Adipocyte (in vitro differentiated cells): ENCODE data around the gene RTN4RL1.

Experiments used
- DNase-seq: peaks from one replicate; pipeline ENCODE4 v3.0.0-alpha.2; 2015; ENCODE audit warnings: low read depth
- H3K27me3 ChIP-seq: replicated peaks from 2 replicates; pipeline ENCODE4 v1.7.0; 2013; ENCODE audit warnings: mild to moderate bottlenecking, low read length, moderate library complexity; ENCODE audit not compliant: control insufficient read depth, insufficient read depth
- H3K36me3 ChIP-seq: 2 replicates; pipeline ENCODE4 v1.7.0; 2013; ENCODE audit warnings: low read length, mild to moderate bottlenecking, moderate library complexity; ENCODE audit not compliant: control insufficient read depth, insufficient read depth, severe bottlenecking
- H3K4me1 ChIP-seq: 2 replicates; pipeline ENCODE4 v1.7.0; 2013; ENCODE audit warnings: mild to moderate bottlenecking, low read length, moderate library complexity; ENCODE audit not compliant: control insufficient read depth, insufficient read depth
- H3K4me3 ChIP-seq: 2 replicates; pipeline ENCODE4 v1.7.0; 2013; ENCODE audit warnings: mild to moderate bottlenecking, low read length, moderate library complexity
- H3K9ac ChIP-seq: 2 replicates; pipeline ENCODE4 v1.7.0; 2013; ENCODE audit warnings: mild to moderate bottlenecking, low read length, moderate library complexity
- H3K9me3 ChIP-seq: 2 replicates; pipeline ENCODE4 v1.7.0; 2013; ENCODE audit warnings: mild to moderate bottlenecking, low read length, moderate library complexity; ENCODE audit not compliant: control insufficient read depth

Gene RTN4RL1

GRCh38 chr17:2041561-2042389, 16.6 kb upstream of the RTN4RL1 start, which contains the start of gene OVCA2:
Gene OVCA2 (plus strand): TSS chr17:2042022. CDS start chr17:2042048, 26 bp downstream.
- Histone ChIP-seq H3K36me3 (peaks cover 22% of the 10 kb centered on the region), H3K9ac (peak within 1 kb of the TSS; percentile 93), H3K27me3 (no peaks in the 10 kb centered on the region), H3K4me1 (peaks cover 37% of the 10 kb centered on the region), H3K9me3 (no peaks in the 10 kb centered on the region), H3K4me3 (peak within 1 kb of the TSS; percentile 88)
- DNase-seq, result peak; percentile 99

GRCh38 chr17:2040942-2041560, 15.9 kb upstream of the RTN4RL1 start:
- Histone ChIP-seq H3K27me3 (no peaks in the 10 kb centered on the region), H3K9ac (peak overlapping the region; percentile 93), H3K9me3 (no peaks in the 10 kb centered on the region), H3K4me3 (peak overlapping the region; percentile 88), H3K4me1 (peaks cover 37% of the 10 kb centered on the region), H3K36me3 (peaks cover 29% of the 10 kb centered on the region)
- no peak for DNase-seq

DNA sequence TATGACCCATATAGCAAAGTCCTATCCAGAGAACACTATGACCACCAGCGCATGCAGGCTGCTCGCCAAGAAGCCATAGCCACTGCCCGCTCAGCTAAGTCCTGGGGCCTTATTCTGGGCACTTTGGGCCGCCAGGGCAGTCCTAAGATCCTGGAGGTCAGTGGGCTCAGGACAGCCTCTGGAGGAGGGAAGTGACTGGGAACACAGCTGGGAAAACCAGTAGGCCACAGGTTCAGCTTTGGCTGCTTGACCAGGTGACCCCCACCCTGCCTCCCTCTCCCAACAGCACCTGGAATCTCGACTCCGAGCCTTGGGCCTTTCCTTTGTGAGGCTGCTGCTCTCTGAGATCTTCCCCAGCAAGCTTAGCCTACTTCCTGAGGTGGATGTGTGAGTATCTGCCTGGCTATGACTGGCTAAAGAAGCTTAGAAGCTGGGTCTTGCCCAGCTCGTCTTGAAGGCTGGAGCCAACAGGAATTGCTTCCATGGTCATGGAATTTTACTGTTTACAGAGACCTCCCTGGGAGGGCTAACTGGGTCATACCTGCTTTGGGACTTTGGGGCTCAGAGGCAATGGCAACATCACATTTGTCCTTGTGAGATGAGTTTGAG, 15.2 kb upstream of the RTN4RL1 start:
- Histone ChIP-seq H3K9me3 (no peaks in the 10 kb centered on the region), H3K4me1 (peaks cover 37% of the 10 kb centered on the region), H3K4me3 (no peak overlapping the region), H3K27me3 (no peaks in the 10 kb centered on the region), H3K36me3 (peaks cover 35% of the 10 kb centered on the region), H3K9ac (no peak overlapping the region)
- DNase-seq, result no peak

DNA sequence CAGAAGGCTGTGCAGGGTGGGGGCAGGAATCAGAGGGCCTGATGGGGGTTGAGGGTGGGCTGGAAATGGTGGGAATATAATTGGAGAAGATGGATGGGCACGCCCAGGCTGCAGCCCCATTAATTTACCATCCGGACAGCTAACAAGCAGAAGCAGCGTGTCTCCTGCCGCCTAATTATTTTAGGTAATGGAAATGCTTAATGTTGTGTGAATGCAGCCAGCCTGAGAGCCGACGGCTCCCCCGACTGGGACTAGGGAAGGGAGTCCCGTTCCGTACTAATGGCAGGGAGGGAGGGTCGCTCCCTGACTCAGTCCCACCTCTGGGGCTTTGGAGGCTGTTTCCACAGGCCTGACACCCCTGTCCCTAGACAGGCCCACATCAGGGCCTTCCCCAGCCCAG, 12.0 kb upstream of the RTN4RL1 start:
- Histone ChIP-seq H3K36me3 (peaks cover 34% of the 10 kb centered on the region), H3K9ac (no peak overlapping the region), H3K4me3 (no peak overlapping the region), H3K9me3 (no peaks in the 10 kb centered on the region), H3K27me3 (no peaks in the 10 kb centered on the region), H3K4me1 (peaks cover 14% of the 10 kb centered on the region)
- DNase-seq, result no peak

DNA sequence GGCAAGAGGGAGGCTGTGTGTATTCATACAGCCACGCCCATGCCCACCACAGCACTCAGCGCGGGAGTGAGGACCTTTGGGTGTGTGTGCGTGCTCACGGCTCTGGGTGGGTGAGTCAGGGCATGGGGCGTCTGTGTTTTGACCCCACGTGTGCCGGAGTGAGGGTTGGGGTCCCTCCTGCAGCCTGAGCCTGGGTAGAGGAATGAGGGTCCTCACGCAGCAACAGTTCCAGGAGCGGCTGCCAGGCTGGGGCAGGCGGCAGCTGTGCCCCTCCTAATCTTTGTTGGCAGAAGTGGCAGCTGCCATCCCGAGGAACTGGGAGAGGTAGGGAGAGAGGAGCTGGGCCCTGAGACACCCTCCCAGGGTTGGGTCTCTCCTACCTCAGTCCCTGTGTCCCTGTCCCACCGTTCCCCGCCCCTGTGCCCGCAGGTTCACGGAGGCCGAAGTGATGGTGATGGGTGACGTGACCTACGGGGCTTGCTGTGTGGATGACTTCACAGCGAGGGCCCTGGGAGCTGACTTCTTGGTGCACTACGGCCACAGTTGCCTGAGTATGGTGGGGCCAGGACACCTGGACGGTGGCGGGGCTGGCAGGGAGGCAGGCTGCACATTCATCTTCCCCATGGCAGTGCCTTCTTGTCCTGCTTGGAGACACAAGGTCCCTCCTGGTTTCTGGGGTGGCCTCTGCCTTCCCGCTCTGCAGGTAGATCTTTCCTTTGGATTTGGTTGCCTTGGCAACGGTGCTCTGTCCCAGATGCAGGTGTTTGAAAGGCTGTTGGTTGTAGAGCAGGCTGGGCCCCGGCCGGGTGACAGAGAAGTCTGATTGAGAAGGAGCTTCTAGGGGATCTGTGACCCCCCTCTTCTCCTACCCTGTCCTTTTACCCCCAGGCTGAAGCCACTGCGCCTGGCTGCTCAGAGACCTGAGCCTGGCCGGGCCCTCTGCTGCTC, 10.7 kb upstream of the RTN4RL1 start:
- no peak for DNase-seq
- peaks cover 10% of the 10 kb centered on the region for H3K4me1 ChIP-seq
- H3K9me3 ChIP-seq, result no peaks in the 10 kb centered on the region
- no peak overlapping the region for H3K9ac ChIP-seq
- H3K27me3 ChIP-seq, result no peaks in the 10 kb centered on the region
- H3K36me3 ChIP-seq, result peaks cover 31% of the 10 kb centered on the region
- no peak overlapping the region for H3K4me3 ChIP-seq

- Histone ChIP-seq H3K27me3 (no peaks in the 10 kb centered on the region), H3K36me3 (peaks cover 28% of the 10 kb centered on the region), H3K9me3 (no peaks in the 10 kb centered on the region), H3K4me3 (no peak overlapping the region), H3K9ac (no peak overlapping the region), H3K4me1 (peaks cover 12% of the 10 kb centered on the region)
- DNase-seq, result peak; percentile 44
Observed at GRCh38 chr17:2034806-2035540, 9.8 kb upstream of the RTN4RL1 start.

GRCh38 chr17:2034157-2034556, 9.0 kb upstream of the RTN4RL1 start:
- Histone ChIP-seq H3K36me3 (peaks cover 27% of the 10 kb centered on the region), H3K4me1 (peaks cover 16% of the 10 kb centered on the region), H3K27me3 (no peaks in the 10 kb centered on the region), H3K9me3 (no peaks in the 10 kb centered on the region), H3K9ac (no peak overlapping the region), H3K4me3 (no peak overlapping the region)
- DNase-seq, result no peak

DNA sequence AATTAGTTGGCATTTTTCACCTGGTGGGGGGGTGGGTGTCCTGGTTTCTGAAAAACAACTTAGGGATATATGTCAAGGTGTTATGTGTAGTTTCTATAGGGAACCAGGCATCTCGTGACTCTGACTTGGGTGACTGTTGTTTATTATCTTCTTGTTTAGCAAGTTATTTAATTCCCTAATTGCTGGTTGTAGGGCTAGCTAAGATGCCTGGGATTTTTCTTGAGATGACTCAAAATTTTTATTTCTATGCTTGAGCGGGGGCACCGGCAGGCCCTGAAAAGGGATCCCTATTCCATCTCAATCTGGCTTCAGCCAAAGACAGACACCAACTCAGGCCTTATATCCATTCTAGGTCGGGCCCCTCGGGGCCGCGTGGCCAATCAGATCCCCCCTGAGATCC, 8.0 kb upstream of the RTN4RL1 start:
- Histone ChIP-seq H3K4me1 (peaks cover 16% of the 10 kb centered on the region), H3K4me3 (no peak overlapping the region), H3K36me3 (peaks cover 27% of the 10 kb centered on the region), H3K9me3 (no peaks in the 10 kb centered on the region), H3K27me3 (no peaks in the 10 kb centered on the region), H3K9ac (no peak overlapping the region)
- DNase-seq, result peak; percentile 33

- Histone ChIP-seq H3K9me3 (no peaks in the 10 kb centered on the region), H3K4me1 (peaks cover 16% of the 10 kb centered on the region), H3K36me3 (peaks cover 6% of the 10 kb centered on the region), H3K27me3 (peaks cover 4% of the 10 kb centered on the region), H3K9ac (peak overlapping the region; percentile 96), H3K4me3 (peak overlapping the region; percentile 97)
- DNase-seq, result no peak
Observed at GRCh38 chr17:2030779-2031163, 5.6 kb upstream of the RTN4RL1 start.
